Endothelial cell of umbilical vein (primary cell): ENCODE data around the gene RNASEH2B.

Experiments
- EZH2 ChIP-seq: IDR thresholded peaks from 2 replicates; pipeline ENCODE4 v1.6.1; 2012; ENCODE audit warnings: borderline replicate concordance, low read depth, mild to moderate bottlenecking, moderate library complexity, low read length, inconsistent platforms; ENCODE audit not compliant: severe bottlenecking
- FOS ChIP-seq: IDR thresholded peaks from 2 replicates; pipeline ENCODE4 v1.6.1; 2011; ENCODE audit warnings: mild to moderate bottlenecking, low read length, moderate library complexity, borderline replicate concordance; ENCODE audit not compliant: insufficient read depth
- JUN ChIP-seq: IDR thresholded peaks from 2 replicates; pipeline ENCODE4 v1.6.1; 2011; ENCODE audit warnings: borderline replicate concordance, low read depth; ENCODE audit not compliant: insufficient read length, insufficient read depth
- MYC ChIP-seq: IDR thresholded peaks from one replicate; pipeline ENCODE4 v1.6.1; 2011; ENCODE audit warnings: mild to moderate bottlenecking, low read depth, low read length
- POLR2A ChIP-seq: IDR thresholded peaks from 2 replicates; pipeline ENCODE4 v1.6.1; 2012; ENCODE audit warnings: low read depth, mild to moderate bottlenecking, control low read depth, low read length
- POLR2AphosphoS5 ChIP-seq: IDR thresholded peaks from 2 replicates; pipeline ENCODE4 v1.6.1; 2012; ENCODE audit warnings: low read depth, mild to moderate bottlenecking, control low read depth, low read length, moderate library complexity; ENCODE audit not compliant: insufficient read depth
- TF ChIP-seq, protein P1 (sequence below), 2 donors: IDR thresholded peaks; 1 replicate in 1 of 2; 2 replicates in 1 of 2; pipeline ENCODE4 v1.5.1; 2011; ENCODE audit warnings: low read length in 2 of 2, mild to moderate bottlenecking in 2 of 2, moderate library complexity in 2 of 2, control low read depth in 1 of 2, inconsistent platforms in 1 of 2, low read depth in 1 of 2; ENCODE audit not compliant: insufficient read depth in 1 of 2; ENCODE audit errors: extremely low read depth in 1 of 2
- TF ChIP-seq, protein P2 (sequence below): IDR thresholded peaks from 2 replicates; pipeline ENCODE4 v1.6.1; 2011; ENCODE audit not compliant: insufficient read depth, insufficient read length

DNA sequence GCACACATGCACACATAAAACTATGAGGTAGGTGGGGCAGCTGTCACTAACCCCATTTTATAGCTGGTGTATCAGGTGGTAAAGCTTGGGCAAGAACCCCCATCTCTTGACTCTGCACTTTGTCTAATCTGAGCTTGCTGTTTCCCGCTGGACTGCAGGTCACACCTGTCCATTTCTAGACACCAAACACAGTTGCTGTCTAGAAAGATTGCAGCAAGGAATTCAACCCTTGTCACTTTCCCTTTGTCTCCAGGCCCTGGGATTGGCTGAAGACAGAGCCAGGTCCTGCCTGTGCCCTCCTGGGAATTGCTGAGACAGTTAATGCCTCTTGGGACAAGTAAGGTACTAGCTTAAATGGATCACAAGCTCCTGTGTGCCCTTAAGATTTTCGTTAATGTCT lies 83.8 kb downstream of the RNASEH2B start:
- TF ChIP-seq, protein P1, sequence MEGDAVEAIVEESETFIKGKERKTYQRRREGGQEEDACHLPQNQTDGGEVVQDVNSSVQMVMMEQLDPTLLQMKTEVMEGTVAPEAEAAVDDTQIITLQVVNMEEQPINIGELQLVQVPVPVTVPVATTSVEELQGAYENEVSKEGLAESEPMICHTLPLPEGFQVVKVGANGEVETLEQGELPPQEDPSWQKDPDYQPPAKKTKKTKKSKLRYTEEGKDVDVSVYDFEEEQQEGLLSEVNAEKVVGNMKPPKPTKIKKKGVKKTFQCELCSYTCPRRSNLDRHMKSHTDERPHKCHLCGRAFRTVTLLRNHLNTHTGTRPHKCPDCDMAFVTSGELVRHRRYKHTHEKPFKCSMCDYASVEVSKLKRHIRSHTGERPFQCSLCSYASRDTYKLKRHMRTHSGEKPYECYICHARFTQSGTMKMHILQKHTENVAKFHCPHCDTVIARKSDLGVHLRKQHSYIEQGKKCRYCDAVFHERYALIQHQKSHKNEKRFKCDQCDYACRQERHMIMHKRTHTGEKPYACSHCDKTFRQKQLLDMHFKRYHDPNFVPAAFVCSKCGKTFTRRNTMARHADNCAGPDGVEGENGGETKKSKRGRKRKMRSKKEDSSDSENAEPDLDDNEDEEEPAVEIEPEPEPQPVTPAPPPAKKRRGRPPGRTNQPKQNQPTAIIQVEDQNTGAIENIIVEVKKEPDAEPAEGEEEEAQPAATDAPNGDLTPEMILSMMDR (IDR thresholded peaks at IDR 0.05; ENCODE audit: extremely low read depth in 1 of 2, insufficient read depth in 1 of 2, low read depth in 1 of 2, low read length in 2 of 2): no peak
- no peak for TF ChIP-seq EZH2
- TF ChIP-seq POLR2AphosphoS5: no peak
- no peak for TF ChIP-seq MYC
- no peak for TF ChIP-seq POLR2A
- no peak for TF ChIP-seq JUN
- TF ChIP-seq, protein P2, sequence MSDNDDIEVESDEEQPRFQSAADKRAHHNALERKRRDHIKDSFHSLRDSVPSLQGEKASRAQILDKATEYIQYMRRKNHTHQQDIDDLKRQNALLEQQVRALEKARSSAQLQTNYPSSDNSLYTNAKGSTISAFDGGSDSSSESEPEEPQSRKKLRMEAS: no peak
- no peak for TF ChIP-seq FOS
